ENCODE data around the gene DDX28. TPM values are rescaled to one million over a fixed set of nuclear protein-coding genes. Genes with fewer than 3 reads are reported as not detected.
A peak's percentile ranks its signal among the peaks of the same experiment; 100 is the strongest.

Gene DDX28
- total and polyA plus RNA-seq, 3 donors from 2014 or later: 18.6 to 19.9 (median 19.1) TPM

DNA sequence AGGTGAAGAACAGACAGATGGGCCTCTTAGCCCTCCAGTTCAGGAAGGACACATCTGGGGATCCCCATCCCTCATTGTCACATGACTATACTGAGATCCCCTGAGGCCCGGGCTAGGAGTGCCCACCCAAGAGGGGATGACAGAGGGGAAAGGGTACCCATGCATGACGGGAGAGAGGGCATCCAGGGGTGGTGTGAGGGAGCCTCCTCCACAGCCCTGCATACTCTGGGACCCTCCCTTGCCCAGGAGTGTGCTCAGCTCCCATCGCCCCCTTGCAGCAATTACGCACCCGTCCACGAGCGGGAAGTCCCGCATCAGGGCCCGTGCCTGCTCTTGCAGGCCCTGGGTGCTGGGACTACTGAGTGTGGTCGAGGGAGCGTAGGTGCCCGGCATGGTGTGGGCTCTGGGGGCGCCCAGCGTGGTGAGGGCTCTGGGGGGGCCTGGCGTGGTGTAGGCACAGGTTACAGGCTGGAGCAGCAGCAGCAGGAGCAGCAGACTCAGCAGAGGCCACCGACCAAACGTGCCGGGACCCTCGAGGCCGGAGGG, 30.3 kb downstream of the DDX28 start:
- 54 to 80% methylated on average over 2 to 20 of the region's 20 CpGs for WGBS, 2 donors
- Histone ChIP-seq H3K27me3 (no peaks in the 10 kb centered on the region), H3K9me3 (no peaks in the 10 kb centered on the region), H3K4me1 (peaks cover 6% of the 10 kb centered on the region), H3K36me3 (ENCODE audit: low read depth, missing control alignments) (no peaks in the 10 kb centered on the region), H3K4me3 (peak overlapping the region; percentile 20 to 27), H3K27ac (peak overlapping the region in 1 of 2 donors; percentile 12)
- intact Hi-C loops (cut with DNase I; ENCODE audit: low total_unique reads): no loop called here
- TF ChIP-seq, protein P1, sequence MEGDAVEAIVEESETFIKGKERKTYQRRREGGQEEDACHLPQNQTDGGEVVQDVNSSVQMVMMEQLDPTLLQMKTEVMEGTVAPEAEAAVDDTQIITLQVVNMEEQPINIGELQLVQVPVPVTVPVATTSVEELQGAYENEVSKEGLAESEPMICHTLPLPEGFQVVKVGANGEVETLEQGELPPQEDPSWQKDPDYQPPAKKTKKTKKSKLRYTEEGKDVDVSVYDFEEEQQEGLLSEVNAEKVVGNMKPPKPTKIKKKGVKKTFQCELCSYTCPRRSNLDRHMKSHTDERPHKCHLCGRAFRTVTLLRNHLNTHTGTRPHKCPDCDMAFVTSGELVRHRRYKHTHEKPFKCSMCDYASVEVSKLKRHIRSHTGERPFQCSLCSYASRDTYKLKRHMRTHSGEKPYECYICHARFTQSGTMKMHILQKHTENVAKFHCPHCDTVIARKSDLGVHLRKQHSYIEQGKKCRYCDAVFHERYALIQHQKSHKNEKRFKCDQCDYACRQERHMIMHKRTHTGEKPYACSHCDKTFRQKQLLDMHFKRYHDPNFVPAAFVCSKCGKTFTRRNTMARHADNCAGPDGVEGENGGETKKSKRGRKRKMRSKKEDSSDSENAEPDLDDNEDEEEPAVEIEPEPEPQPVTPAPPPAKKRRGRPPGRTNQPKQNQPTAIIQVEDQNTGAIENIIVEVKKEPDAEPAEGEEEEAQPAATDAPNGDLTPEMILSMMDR (IDR thresholded peaks at IDR 0.05): no peak
- no peak for TF ChIP-seq POLR2A (IDR thresholded peaks at IDR 0.05)
- DNase-seq: no peak

DNA sequence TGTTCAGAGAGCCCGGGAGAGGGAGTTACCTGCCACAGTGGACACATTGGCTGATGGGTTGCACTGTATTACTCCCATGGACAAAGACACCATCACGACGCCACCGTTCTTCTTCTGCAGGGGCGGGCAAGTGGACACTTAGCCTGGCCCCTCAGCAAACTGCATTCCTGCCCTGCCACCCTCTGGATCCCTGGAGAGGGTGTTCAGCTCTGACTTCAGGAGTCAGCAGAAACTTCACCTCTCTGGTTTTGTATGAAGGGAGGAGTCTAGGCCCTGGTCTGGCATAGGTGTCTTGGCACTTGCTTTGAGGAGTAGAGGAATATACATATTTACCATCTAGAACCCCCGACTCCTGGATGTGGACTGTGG, 33.0 kb downstream of the DDX28 start:
- no peaks in the 10 kb centered on the region for H3K9me3 ChIP-seq
- WGBS, 2 donors: 87% methylated on average over 6 of the region's 6 CpGs
- intact Hi-C loops (cut with DNase I; ENCODE audit: low total_unique reads): no loop called here
- no peaks in the 10 kb centered on the region for H3K27me3 ChIP-seq
- no peak overlapping the region for H3K27ac ChIP-seq
- no peak for TF ChIP-seq POLR2A (IDR thresholded peaks at IDR 0.05)
- TF ChIP-seq, protein P1 (IDR thresholded peaks at IDR 0.05): no peak
- no peak for DNase-seq
- H3K4me1 ChIP-seq: peaks cover 6% of the 10 kb centered on the region
- H3K36me3 ChIP-seq (ENCODE audit: low read depth, missing control alignments): no peaks in the 10 kb centered on the region
- H3K4me3 ChIP-seq: no peak overlapping the region

- no peak overlapping the region for H3K4me3 ChIP-seq
- intact Hi-C loops (cut with DNase I; ENCODE audit: low total_unique reads): no loop called here
Measured at GRCh38 chr16:67989322-67990017, 33.6 kb downstream of the DDX28 start.

DNA sequence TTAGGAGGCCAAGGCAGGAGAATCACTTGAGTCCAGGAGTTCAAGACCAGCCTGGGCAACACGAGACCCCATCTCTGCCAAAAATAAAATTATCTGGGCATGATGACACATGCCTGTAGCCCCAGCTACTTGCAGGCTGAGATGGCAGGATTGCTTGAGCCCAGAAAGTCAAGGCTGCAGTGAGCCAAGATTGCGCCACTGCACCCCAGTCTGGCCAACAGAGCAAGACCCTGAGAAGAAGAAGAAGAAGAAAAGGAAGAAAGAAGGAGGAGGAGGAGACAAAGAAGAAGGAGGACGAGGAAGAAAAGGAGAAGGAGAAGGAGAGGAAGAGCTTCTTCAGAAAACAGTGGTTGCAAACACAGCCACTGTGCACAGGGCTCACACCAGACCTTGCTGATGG, 34.4 kb downstream of the DDX28 start:
- intact Hi-C loops (cut with DNase I; ENCODE audit: low total_unique reads): no loop called here
- 88 to 93% methylated on average over 3 of the region's 3 CpGs for WGBS, 2 donors
- Histone ChIP-seq H3K4me3 (no peak overlapping the region), H3K27ac (no peak overlapping the region), H3K27me3 (no peaks in the 10 kb centered on the region), H3K36me3 (ENCODE audit: low read depth, missing control alignments) (no peaks in the 10 kb centered on the region), H3K9me3 (no peaks in the 10 kb centered on the region), H3K4me1 (peaks cover 4% of the 10 kb centered on the region)
- no peak for DNase-seq
- TF ChIP-seq, protein P1 (IDR thresholded peaks at IDR 0.05): no peak
- no peak for TF ChIP-seq POLR2A (IDR thresholded peaks at IDR 0.05)

More at GRCh38 chr16:67989322-67990017, 33.6 kb downstream of the DDX28 start:
- H3K27me3 ChIP-seq: no peaks in the 10 kb centered on the region
- peaks cover 6% of the 10 kb centered on the region for H3K4me1 ChIP-seq
- H3K27ac ChIP-seq: no peak overlapping the region
- no peaks in the 10 kb centered on the region for H3K9me3 ChIP-seq
- TF ChIP-seq, protein P1 (IDR thresholded peaks at IDR 0.05): no peak
- TF ChIP-seq POLR2A (IDR thresholded peaks at IDR 0.05): no peak
- 80 to 81% methylated on average over 8 of the region's 8 CpGs for WGBS, 2 donors
- H3K36me3 ChIP-seq (ENCODE audit: low read depth, missing control alignments): no peaks in the 10 kb centered on the region
- DNase-seq: no peak

All from testis (tissue), 3 donors.